Mammary epithelial cell (primary cell): Measurements from ENCODE around the gene DUXA.

Source experiments
- CTCF ChIP-seq, 2 donors: IDR thresholded peaks in 1 of 2; conservative IDR thresholded peaks in 1 of 2; 2 replicates each; pipeline ENCODE4 v1.5.1; 2011 to 2012; ENCODE audit warnings: inconsistent platforms in 2 of 2, low read length in 2 of 2, mild to moderate bottlenecking in 2 of 2, control low read depth in 1 of 2, low read depth in 1 of 2; ENCODE audit not compliant: insufficient read depth in 1 of 2; ENCODE audit errors: extremely low read depth in 1 of 2
- EZH2 ChIP-seq: IDR thresholded peaks from 2 replicates; pipeline ENCODE4 v1.6.1; 2012; ENCODE audit warnings: low read length, inconsistent platforms, borderline replicate concordance

- TF ChIP-seq CTCF (conservative IDR thresholded peaks at IDR 0.05 in 1 of 2, IDR thresholded peaks at IDR 0.05 in 1 of 2; ENCODE audit: extremely low read depth in 1 of 2, insufficient read depth in 1 of 2, low read depth in 1 of 2, low read length in 2 of 2) (no peak), EZH2 (no peak)
Measured at GRCh38 chr19:57212109-57212508, 44.8 kb upstream of the DUXA start.
